Left forelimb (tissue), 1 donor: ENCODE measurements around the gene CALR3.

Source experiments
- DNase-seq: peaks from one replicate; pipeline ENCODE4 v3.0.0-alpha.2; 2018; ENCODE audit warnings: low spot score

Gene CALR3

GRCh38 chr19:16429066-16429758, 66.8 kb downstream of the CALR3 start:
- no peak for DNase-seq
